Gastrocnemius medialis (tissue), 4 donors: ENCODE results near the gene OAS3.

Experiments
- POLR2A ChIP-seq, 2 donors: fragments of 450-650 bp; IDR thresholded peaks; one replicate each; pipeline ENCODE4 v1.6.1; 2017; ENCODE audit warnings: antibody characterized with exemption in 2 of 2, mild to moderate bottlenecking in 2 of 2, moderate library complexity in 2 of 2
- TF ChIP-seq, protein P1 (sequence below), 5 experiments: fragments of 450-650 bp in 3 of 5; fragments of 200-600 bp in 2 of 5; sonication (generic) in 2 of 5; IDR thresholded peaks in 4 of 5; conservative IDR thresholded peaks in 1 of 5; 1 replicate in 4 of 5; 2 replicates in 1 of 5; pipeline ENCODE4 v1.5.1; 2016 to 2019; ENCODE audit warnings: antibody characterized with exemption in 5 of 5, mild to moderate bottlenecking in 3 of 5, moderate library complexity in 3 of 5

DNA sequence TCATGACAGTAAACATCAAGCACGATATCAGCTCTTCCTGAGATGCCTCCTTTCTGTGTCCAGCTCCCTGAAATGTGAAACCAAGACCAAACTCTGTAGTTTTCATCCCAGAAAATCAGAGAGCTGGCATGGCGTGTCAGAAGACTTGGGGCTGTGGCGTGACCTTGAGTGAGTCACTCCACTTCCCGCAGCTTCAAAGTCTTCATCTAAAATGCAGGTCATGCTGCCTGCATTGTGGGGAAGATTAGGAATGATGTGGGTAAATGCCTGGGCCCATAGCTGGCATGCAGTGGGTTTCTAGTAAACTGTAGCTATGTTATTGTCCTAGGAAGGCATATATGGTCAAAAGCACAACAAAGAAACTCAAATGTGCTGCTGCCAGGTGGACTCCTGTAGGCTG is 68.9 kb downstream of the OAS3 start:
- TF ChIP-seq, protein P1, sequence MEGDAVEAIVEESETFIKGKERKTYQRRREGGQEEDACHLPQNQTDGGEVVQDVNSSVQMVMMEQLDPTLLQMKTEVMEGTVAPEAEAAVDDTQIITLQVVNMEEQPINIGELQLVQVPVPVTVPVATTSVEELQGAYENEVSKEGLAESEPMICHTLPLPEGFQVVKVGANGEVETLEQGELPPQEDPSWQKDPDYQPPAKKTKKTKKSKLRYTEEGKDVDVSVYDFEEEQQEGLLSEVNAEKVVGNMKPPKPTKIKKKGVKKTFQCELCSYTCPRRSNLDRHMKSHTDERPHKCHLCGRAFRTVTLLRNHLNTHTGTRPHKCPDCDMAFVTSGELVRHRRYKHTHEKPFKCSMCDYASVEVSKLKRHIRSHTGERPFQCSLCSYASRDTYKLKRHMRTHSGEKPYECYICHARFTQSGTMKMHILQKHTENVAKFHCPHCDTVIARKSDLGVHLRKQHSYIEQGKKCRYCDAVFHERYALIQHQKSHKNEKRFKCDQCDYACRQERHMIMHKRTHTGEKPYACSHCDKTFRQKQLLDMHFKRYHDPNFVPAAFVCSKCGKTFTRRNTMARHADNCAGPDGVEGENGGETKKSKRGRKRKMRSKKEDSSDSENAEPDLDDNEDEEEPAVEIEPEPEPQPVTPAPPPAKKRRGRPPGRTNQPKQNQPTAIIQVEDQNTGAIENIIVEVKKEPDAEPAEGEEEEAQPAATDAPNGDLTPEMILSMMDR (IDR thresholded peaks at IDR 0.05 in 4 of 5, conservative IDR thresholded peaks at IDR 0.05 in 1 of 5), result no peak
- no peak for TF ChIP-seq POLR2A (IDR thresholded peaks at IDR 0.05)
